A673 (cell line): Measurements from ENCODE around the gene SH3PXD2B.

Experiments
- EZH2 ChIP-seq: fragments of 200-600 bp; sonication (generic); IDR thresholded peaks from 2 replicates; pipeline ENCODE4 v1.6.1; 2017; ENCODE audit warnings: borderline replicate concordance, low read depth, mild to moderate bottlenecking, mixed read lengths, antibody characterized with exemption, low read length; ENCODE audit not compliant: poor library complexity, severe bottlenecking
- TF ChIP-seq, protein P1 (sequence below): fragments of 300-800, 200-600 bp; sonication (generic); conservative IDR thresholded peaks from 2 replicates; pipeline ENCODE4 v1.5.1; 2017; ENCODE audit warnings: low read depth, mild to moderate bottlenecking, antibody characterized with exemption, low read length, moderate library complexity, mixed read lengths

DNA sequence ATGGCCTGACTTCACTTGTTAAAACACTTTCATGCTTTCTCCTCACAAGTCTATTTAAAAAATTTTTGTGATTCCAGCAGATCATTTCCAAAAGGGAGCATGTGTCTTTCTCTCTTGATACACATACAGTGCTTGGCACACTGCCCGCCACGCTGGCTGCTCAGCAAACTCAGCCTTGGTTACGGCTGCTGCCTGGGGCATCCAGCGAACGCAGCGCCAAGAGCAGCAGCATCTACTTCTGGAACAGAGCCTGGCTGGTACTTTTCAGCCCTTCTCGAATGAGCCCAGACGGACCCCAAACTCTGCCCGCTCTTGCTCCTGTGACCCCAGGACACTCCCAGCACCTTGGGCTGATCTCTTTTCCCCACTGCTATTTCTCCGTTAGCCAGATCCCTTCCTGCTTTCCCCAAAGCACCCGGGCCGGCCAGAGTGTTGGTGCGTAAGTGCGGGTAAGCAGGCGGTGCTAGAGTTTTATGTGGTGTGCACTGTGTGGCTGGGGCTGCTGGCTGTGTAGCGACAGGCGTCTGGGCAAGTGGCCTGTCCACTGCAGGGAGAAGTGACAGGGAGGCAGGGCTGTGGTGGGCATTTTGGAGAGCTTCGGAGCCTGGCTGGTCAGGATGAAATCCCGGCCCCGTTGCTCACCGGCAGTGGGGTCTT lies 73.2 kb downstream of the SH3PXD2B start:
- TF ChIP-seq, protein P1, sequence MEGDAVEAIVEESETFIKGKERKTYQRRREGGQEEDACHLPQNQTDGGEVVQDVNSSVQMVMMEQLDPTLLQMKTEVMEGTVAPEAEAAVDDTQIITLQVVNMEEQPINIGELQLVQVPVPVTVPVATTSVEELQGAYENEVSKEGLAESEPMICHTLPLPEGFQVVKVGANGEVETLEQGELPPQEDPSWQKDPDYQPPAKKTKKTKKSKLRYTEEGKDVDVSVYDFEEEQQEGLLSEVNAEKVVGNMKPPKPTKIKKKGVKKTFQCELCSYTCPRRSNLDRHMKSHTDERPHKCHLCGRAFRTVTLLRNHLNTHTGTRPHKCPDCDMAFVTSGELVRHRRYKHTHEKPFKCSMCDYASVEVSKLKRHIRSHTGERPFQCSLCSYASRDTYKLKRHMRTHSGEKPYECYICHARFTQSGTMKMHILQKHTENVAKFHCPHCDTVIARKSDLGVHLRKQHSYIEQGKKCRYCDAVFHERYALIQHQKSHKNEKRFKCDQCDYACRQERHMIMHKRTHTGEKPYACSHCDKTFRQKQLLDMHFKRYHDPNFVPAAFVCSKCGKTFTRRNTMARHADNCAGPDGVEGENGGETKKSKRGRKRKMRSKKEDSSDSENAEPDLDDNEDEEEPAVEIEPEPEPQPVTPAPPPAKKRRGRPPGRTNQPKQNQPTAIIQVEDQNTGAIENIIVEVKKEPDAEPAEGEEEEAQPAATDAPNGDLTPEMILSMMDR, result no peak
- TF ChIP-seq EZH2, result no peak
